NCI-H510A (cell line): ENCODE data around the gene PRKAR1B.
"Not testable (repeated sequence)": the region's sequence is repeated elsewhere in the genome, so short reads cannot be mapped to it uniquely, and the experiment has no call there.

Experiments used
- DNase-seq: peaks from one replicate; lab custom pipeline; 2025; lab: John Stamatoyannopoulos, UW

Gene PRKAR1B

DNA sequence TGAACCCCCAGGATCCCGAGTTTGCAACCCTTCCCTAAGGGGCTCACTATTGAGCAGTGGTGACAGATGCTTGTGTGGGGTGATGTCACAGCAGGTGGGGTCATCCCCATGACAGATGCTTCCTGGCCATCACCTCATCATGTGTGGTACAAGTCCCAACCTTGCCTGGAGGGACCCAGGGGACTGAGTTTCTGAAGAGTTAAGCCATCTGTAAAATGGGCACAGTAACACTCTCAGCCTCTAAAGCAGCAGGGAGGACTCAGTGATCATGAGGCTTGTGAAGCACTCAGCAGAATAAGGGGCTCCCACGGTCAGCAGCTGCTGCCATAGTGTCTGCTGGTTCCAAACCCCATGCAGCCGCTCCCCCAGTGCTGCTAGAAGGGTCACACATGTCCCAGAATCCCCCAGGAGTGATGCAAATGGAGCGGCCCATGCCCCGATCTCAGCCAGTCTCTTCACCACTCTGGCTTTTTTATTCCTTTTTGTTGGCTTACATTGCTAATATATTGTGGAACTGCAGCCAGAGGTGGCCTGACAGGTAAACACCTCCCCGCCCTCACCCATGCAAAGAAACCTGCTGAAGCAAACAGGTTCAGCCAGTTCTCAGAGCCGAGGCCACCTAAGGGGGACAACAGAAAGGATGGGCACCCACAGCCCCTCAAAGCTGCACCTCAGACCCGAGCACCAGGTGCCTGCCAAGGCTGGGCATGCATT, 105.4 kb downstream of the PRKAR1B start:
- no peak for DNase-seq

DNA sequence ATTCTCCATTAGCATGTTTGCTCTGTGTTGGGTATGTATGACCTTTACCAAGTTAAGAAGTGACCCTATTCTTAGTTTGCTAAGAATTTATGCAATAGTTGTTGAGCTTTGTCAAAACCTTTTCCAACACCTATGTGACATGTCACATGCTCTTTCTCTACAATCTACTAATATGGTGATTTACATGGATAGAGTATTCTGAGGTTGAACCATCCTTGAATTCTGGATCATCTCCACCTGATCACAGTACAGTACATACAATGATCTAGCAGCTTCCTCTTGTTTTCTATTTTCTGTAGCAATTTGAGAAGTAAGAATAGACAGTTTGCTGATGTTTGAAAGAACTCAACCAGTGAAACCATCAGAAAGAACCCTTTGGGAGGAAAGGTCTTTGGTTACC, 106.2 kb downstream of the PRKAR1B start:
- DNase-seq = no peak

- no peak for DNase-seq
Observed at GRCh38 chr7:620056-620455, 107.0 kb downstream of the PRKAR1B start.

DNA sequence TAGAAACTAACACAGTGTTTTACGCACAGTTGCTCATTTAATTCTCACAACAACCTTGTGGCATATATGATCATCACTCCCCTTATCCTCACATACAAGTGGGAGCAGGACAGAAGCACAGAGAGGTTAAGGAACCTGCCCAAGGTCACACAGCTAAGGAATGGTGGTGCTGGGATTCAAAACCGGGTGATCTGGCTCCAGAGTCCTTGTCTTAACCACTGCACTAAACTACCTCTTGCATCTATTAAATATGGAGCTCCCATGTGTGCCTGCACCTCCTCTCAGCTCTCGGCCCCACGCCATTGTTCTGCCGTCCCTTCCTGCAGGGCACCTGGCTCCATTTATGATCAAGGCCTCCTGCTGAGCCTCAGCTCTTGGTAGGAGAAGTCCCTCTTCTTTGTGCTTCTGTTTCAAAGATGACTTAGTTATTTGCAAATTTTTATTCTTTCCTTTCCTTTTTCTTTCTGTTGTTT, 107.7 kb downstream of the PRKAR1B start:
- DNase-seq = no peak

- DNase-seq = no peak
Observed at GRCh38 chr7:618539-619367, 108.3 kb downstream of the PRKAR1B start.

DNA sequence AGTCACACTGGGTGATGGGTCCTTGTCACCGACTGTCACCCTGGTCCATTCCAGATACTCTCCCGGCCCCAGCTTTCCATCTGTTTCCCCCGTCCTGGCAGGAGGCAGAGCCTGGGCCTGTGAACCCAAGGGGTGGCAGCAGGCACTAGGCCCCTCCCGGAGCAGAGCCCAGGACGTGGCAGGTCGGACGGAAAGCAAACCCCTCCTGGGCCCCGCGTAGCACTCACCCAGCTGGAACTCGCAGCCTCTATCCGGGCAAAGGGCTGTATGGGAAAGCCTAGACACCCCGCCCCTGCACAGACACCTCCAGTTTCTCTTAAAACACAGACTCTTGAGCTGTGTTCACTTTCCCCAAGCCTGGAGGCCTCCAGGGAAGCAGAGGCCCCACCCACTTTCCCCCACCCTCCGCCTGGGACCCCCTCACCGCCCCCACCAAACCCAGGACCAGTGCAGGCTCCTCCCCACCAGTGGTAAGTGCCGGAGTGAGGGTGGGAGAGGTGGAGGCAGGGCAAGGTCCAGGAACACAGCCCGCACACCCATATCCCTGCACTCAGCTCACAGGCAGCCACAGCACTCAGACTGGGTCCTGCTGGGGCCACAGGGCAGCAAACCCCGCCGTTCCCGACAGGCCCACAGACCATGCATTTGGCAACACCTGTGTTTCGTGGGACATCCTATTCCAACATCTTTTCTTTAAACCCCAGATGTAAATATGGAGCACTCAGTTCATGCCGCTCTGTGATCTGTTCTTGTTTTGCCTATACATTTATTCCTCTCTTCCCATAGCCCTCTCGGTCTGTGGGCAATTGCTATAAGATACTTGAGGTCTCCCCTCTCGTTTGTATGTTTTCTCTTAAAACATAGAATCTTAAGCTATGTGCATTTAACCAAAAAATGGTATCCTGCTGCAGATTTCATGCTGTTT, 109.2 kb downstream of the PRKAR1B start:
- no peak for DNase-seq

- DNase-seq = no peak
Observed at GRCh38 chr7:613442-614140, 113.5 kb downstream of the PRKAR1B start.

DNA sequence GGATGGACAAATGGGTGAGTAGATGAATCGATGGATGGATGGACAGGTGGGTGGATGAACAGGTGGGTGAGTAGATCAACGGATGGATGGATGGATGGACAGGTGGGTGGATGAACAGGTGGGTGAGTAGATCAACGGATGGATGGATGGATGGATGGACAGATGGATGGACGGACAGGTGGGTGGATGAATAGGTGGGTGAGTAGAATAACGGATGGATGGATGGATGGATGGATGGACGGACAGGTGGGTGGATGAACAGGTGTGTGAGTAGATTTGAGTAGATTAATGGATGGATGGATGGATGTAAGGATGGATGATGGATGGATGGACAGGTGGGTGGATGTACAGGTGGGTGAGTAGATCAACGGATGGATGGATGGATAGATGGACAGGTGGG, 115.2 kb downstream of the PRKAR1B start:
- DNase-seq = not testable (repeated sequence)

- no peak for DNase-seq
Observed at GRCh38 chr7:611281-611810, 115.7 kb downstream of the PRKAR1B start.

GRCh38 chr7:610531-611280, 116.4 kb downstream of the PRKAR1B start:
- no peak for DNase-seq

DNA sequence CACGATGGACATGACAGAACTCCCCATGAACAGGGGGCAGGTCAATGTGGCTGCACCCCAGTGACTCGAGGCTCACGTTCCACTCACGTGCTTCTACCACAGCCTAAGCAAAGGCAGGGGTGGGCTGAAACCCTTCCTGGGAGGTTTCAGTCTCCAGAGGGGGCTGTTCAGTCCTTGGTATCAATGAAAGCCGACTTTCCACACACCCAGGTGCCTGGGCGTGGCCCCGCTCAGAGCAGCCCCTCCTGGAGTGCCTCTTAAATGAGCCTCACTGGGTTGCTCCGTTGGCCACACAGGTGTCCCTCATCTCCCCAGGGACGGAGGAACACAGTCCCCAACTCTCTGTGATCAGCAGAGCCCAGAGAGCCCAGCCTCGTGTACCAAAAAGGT, 116.9 kb downstream of the PRKAR1B start:
- DNase-seq = no peak

GRCh38 chr7:609365-609764, 117.7 kb downstream of the PRKAR1B start:
- no peak for DNase-seq

- no peak for DNase-seq
Observed at GRCh38 chr7:608954-609353, 118.1 kb downstream of the PRKAR1B start.

- no peak for DNase-seq
Observed at GRCh38 chr7:608361-608760, 118.7 kb downstream of the PRKAR1B start.

GRCh38 chr7:607938-608337, 119.1 kb downstream of the PRKAR1B start:
- no peak for DNase-seq

- DNase-seq = no peak
Observed at GRCh38 chr7:605661-606450, 121.2 kb downstream of the PRKAR1B start.

GRCh38 chr7:604884-605531, 122.1 kb downstream of the PRKAR1B start:
- no peak for DNase-seq

- DNase-seq = no peak
Observed at GRCh38 chr7:604001-604883, 122.8 kb downstream of the PRKAR1B start.
